ENCODE measurements around the gene HNRNPU.

Gene HNRNPU

DNA sequence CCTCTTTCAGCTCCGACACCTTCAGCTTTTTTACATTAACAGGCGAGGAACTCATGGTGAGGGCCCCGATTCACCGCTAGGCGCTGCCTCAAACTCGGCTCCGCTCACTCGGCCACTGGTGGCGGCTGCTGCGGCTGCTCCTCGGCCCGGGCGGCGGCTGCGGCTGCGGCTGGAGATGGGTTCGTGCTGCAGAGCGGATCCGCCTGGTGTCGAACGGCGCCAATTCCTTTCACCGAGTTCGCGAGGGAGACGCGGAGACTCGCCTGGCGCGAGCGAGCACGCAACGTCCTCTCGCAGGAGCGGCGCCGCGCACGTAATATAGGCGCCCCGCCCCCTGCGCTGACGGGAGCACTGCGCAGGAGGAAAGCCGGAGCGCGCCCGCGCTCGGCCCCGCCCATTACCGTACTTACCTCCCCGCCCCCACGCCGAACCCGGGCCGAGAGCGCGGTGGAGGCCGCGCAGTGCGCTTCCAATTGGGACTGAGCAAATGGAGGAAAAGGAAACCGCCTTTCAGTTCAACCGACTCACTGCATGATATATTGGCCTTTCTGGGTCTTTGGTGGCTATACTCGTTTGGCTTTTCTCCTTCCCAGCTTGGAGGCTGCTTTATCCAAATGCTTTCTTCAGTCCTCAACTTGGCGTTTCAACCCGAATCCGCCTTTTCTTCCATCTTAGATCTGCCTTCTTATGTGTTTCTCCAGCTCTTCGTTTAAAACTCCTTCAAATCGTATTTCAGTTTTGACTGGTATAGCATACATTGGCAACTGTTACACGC is at the start of gene HNRNPU:
HNRNPU (minus strand) TSS at position 291 of the 775 bp plus-strand sequence; CDS start at position 55, 236 bp downstream.
- Mint-ChIP-seq H3K36me3 (peaks cover 37% of the 10 kb centered on the region), H3K27me3 (no peaks in the 10 kb centered on the region), H3K4me3 (peak within 1 kb of the TSS; percentile 95), H3K4me1 (peaks cover 36% of the 10 kb centered on the region), H3K9me3 (no peaks in the 10 kb centered on the region), H3K27ac (peak within 1 kb of the TSS; percentile 100)
- ATAC-seq, result peak; percentile 89

GRCh38 chr1:244913806-244914205 is 49.5 kb upstream of the HNRNPU start:
- Mint-ChIP-seq H3K27ac (no peak overlapping the region), H3K4me1 (peaks cover 6% of the 10 kb centered on the region), H3K9me3 (no peaks in the 10 kb centered on the region), H3K4me3 (no peak overlapping the region), H3K36me3 (no peaks in the 10 kb centered on the region), H3K27me3 (no peaks in the 10 kb centered on the region)
- no peak for ATAC-seq

- Mint-ChIP-seq H3K36me3 (no peaks in the 10 kb centered on the region), H3K9me3 (no peaks in the 10 kb centered on the region), H3K27ac (no peak overlapping the region), H3K4me3 (no peak overlapping the region), H3K4me1 (no peaks in the 10 kb centered on the region), H3K27me3 (no peaks in the 10 kb centered on the region)
- ATAC-seq, result no peak
Observed at GRCh38 chr1:244904119-244904518, 39.8 kb upstream of the HNRNPU start.

GRCh38 chr1:244901400-244902015 is 37.2 kb upstream of the HNRNPU start:
- H3K9me3 Mint-ChIP-seq, result no peaks in the 10 kb centered on the region
- no peak overlapping the region for H3K4me3 Mint-ChIP-seq
- H3K4me1 Mint-ChIP-seq, result no peaks in the 10 kb centered on the region
- ATAC-seq, result no peak
- H3K36me3 Mint-ChIP-seq, result no peaks in the 10 kb centered on the region
- no peaks in the 10 kb centered on the region for H3K27me3 Mint-ChIP-seq
- H3K27ac Mint-ChIP-seq, result no peak overlapping the region

DNA sequence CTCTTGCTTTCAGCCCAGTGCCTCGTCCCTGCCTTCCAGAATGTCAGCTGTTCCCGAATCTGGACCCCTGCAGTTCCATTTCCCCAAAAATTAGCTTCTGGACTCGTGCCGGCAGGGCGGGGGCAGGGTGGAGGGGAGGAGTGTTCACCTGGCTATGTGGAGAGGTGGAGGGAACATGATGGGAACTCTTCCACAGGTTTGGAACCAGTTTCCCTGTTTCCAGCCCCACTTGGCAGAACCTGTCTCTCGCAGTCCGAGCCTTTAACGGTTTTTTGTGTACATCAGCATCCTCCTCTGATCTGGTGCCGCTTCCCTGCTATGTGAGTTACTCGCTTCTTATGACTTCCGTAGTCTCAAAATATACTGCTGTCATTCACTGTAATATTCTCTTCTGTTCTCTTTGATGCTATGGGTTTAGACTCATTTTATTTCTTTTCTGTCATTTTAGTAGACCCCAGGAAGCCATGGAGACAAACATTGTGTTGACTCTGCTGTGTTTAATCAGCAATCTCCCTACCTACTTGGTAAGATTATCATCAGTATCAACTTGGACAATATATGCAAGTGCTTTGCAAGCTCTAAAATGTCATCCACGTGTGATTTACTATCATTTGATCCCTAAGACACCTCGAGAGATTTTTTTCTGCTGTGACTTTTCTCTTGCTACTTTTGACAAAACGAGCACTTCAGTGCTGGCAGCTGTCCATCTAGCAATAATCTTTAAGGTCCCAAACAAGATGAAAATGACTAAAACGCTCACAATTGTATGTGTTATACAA is 33.3 kb upstream of the HNRNPU start:
- Mint-ChIP-seq H3K4me3 (no peak overlapping the region), H3K4me1 (no peaks in the 10 kb centered on the region), H3K27me3 (no peaks in the 10 kb centered on the region), H3K9me3 (no peaks in the 10 kb centered on the region), H3K27ac (no peak overlapping the region), H3K36me3 (no peaks in the 10 kb centered on the region)
- ATAC-seq, result no peak

GRCh38 chr1:244896550-244896949 is 32.2 kb upstream of the HNRNPU start:
- H3K27me3 Mint-ChIP-seq, result no peaks in the 10 kb centered on the region
- no peak overlapping the region for H3K27ac Mint-ChIP-seq
- no peak for ATAC-seq
- H3K4me3 Mint-ChIP-seq, result no peak overlapping the region
- H3K4me1 Mint-ChIP-seq, result no peaks in the 10 kb centered on the region
- no peaks in the 10 kb centered on the region for H3K36me3 Mint-ChIP-seq
- H3K9me3 Mint-ChIP-seq, result no peaks in the 10 kb centered on the region

DNA sequence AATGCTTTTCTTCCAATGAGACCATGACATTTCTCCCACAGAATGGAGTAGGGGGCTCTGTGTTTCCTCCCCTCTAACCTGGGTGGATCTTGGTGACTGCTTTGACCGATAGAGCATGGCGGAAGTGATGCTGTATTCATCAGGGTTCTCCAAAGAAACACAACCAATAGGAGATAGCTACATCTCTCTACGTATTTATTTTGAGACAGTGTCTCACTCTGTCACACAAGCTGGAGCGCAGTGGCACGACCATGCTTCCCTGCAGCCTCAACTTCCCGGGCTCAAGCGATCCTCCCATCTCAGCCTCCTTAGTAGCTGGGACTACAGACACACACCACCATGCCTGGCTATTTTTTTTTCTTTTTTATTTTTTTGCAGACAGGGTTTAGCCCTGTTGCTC is 29.5 kb upstream of the HNRNPU start:
- no peak overlapping the region for H3K27ac Mint-ChIP-seq
- H3K4me3 Mint-ChIP-seq, result no peak overlapping the region

GRCh38 chr1:244887281-244887680 is 22.9 kb upstream of the HNRNPU start:
- no peaks in the 10 kb centered on the region for H3K36me3 Mint-ChIP-seq
- H3K27ac Mint-ChIP-seq, result no peak overlapping the region
- H3K9me3 Mint-ChIP-seq, result no peaks in the 10 kb centered on the region
- H3K27me3 Mint-ChIP-seq, result no peaks in the 10 kb centered on the region
- H3K4me3 Mint-ChIP-seq, result no peak overlapping the region
- no peak for ATAC-seq
- H3K4me1 Mint-ChIP-seq, result no peaks in the 10 kb centered on the region

More for the DNA sequence above, 29.5 kb upstream of the HNRNPU start:
- no peaks in the 10 kb centered on the region for H3K36me3 Mint-ChIP-seq
- no peaks in the 10 kb centered on the region for H3K4me1 Mint-ChIP-seq
- H3K27me3 Mint-ChIP-seq, result no peaks in the 10 kb centered on the region
- H3K9me3 Mint-ChIP-seq, result no peaks in the 10 kb centered on the region
- no peak for ATAC-seq

GRCh38 chr1:244881552-244882280 is 17.4 kb upstream of the HNRNPU start:
- H3K4me3 Mint-ChIP-seq, result no peak overlapping the region
- H3K9me3 Mint-ChIP-seq, result no peaks in the 10 kb centered on the region
- H3K27me3 Mint-ChIP-seq, result no peaks in the 10 kb centered on the region
- no peak overlapping the region for H3K27ac Mint-ChIP-seq
- H3K36me3 Mint-ChIP-seq, result no peaks in the 10 kb centered on the region
- ATAC-seq, result no peak
- no peaks in the 10 kb centered on the region for H3K4me1 Mint-ChIP-seq

- Mint-ChIP-seq H3K4me3 (no peak overlapping the region), H3K36me3 (no peaks in the 10 kb centered on the region), H3K4me1 (no peaks in the 10 kb centered on the region), H3K27ac (no peak overlapping the region), H3K9me3 (no peaks in the 10 kb centered on the region), H3K27me3 (no peaks in the 10 kb centered on the region)
- no peak for ATAC-seq
Observed at GRCh38 chr1:244878681-244879080, 14.3 kb upstream of the HNRNPU start.

DNA sequence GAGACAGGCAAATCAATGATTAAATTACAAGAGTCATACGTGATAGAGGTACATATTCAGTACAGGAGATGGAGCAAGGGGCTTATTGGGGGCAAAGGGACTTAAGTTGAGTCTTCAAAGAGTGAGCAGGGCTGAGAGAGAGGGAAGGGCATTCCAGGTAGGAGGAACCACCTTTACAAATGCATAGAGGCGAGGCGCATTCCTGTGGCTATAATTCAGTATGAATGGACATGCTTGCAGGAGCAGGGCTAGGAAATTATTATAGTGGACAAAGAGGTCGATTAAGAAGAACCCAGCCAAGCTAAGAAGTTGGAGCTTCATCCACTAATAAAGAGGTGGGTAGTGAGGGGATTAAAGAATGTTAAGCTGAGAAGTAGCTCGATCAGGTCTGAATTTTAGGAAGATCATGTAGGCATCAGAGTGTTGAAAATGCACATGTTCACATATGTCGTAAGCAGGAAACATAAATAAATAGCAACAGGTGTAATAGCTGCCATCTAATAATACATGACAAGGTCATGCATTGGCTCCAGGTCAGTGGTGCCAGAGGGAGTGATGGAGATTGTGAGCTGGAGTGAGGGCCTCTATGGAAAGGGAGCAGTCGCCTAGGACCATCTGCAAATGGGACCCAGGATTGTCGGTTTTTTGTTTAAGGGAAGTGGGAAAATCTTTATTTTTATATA is 12.0 kb upstream of the HNRNPU start:
- H3K27me3 Mint-ChIP-seq, result no peaks in the 10 kb centered on the region
- no peaks in the 10 kb centered on the region for H3K9me3 Mint-ChIP-seq
- no peak overlapping the region for H3K27ac Mint-ChIP-seq
- no peaks in the 10 kb centered on the region for H3K36me3 Mint-ChIP-seq
- no peak overlapping the region for H3K4me3 Mint-ChIP-seq
- no peaks in the 10 kb centered on the region for H3K4me1 Mint-ChIP-seq
- no peak for ATAC-seq

DNA sequence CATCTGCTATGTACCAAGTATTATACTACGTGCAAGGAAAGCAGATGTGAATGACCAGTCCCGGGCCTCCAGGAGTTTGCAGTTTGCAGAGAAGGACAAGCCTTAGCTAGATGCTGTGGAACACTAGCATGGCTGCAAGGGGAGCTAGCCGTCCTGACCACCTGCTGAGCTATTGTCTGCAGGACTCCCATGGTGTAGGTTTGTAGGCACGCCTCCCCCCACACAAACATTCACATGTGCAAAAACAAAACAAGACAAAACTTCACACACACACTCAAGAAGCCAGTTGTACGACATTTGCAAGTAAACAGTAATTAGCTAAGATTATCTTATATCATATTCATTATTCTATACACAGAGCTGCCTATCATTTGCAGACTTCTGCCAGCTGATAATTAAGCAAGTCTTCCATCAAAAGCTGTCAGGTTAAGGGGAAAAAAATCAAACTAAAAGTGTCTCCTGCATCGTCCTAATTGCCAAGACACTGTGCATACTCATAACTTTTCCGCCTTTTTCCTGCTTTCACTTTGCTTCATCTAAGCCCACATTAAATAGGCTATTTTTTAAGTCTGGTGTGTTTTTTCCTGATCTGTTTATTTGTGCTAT is 10.7 kb upstream of the HNRNPU start:
- no peaks in the 10 kb centered on the region for H3K9me3 Mint-ChIP-seq
- H3K27ac Mint-ChIP-seq, result no peak overlapping the region
- no peaks in the 10 kb centered on the region for H3K36me3 Mint-ChIP-seq
- H3K4me3 Mint-ChIP-seq, result no peak overlapping the region
- ATAC-seq, result no peak
- no peaks in the 10 kb centered on the region for H3K27me3 Mint-ChIP-seq
- H3K4me1 Mint-ChIP-seq, result no peaks in the 10 kb centered on the region

DNA sequence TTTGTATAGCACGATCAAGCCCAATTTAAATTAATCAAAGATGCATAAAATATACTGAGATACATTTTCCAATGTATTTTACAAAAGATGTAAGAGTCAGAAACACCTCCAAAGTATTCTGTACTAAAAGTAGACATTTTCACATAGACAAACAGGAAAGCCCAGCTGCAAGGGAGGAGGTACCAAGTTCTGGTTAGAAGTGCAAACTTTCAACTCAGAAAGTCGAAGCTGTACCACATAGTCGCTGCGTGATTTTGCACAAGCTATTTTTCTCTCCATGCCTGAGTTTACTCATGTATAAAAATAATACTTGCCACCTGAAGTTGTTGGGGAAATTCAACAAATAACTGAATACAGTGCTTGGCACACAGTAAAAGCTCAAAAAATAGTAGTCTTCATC is 5.6 kb upstream of the HNRNPU start:
- Mint-ChIP-seq H3K4me3 (no peak overlapping the region), H3K27ac (no peak overlapping the region), H3K4me1 (peaks cover 5% of the 10 kb centered on the region), H3K9me3 (no peaks in the 10 kb centered on the region), H3K27me3 (no peaks in the 10 kb centered on the region), H3K36me3 (no peaks in the 10 kb centered on the region)
- no peak for ATAC-seq

GRCh38 chr1:244869364-244869827 is 5.1 kb upstream of the HNRNPU start:
- no peaks in the 10 kb centered on the region for H3K27me3 Mint-ChIP-seq
- ATAC-seq, result no peak
- H3K27ac Mint-ChIP-seq, result no peak overlapping the region

More at GRCh38 chr1:244869364-244869827, 5.1 kb upstream of the HNRNPU start:
- peaks cover 8% of the 10 kb centered on the region for H3K4me1 Mint-ChIP-seq
- no peaks in the 10 kb centered on the region for H3K9me3 Mint-ChIP-seq
- H3K36me3 Mint-ChIP-seq, result no peaks in the 10 kb centered on the region
- no peak overlapping the region for H3K4me3 Mint-ChIP-seq
